Osteocyte (in vitro differentiated cells): ENCODE measurements around the gene MLLT6. TPM values are rescaled to one million over a fixed set of nuclear protein-coding genes. Genes with fewer than 3 reads are reported as not detected.

ENCODE experiments used
- DNase-seq: peaks from one replicate; pipeline ENCODE4 v3.0.0; 2021; ENCODE audit warnings: mixed read lengths; ENCODE audit not compliant: unreplicated experiment; ENCODE audit errors: extremely low spot score
- H3K27ac Mint-ChIP-seq: one replicate; pipeline ENCODE4 v1.8.0; 2021; ENCODE audit warnings: mild to moderate bottlenecking, mixed read lengths; ENCODE audit not compliant: unreplicated experiment
- H3K27me3 Mint-ChIP-seq: one replicate; pipeline ENCODE4 v1.8.0; 2021; ENCODE audit warnings: mixed read lengths; ENCODE audit not compliant: unreplicated experiment
- H3K36me3 Mint-ChIP-seq: one replicate; pipeline ENCODE4 v1.8.0; 2021; ENCODE audit warnings: mixed read lengths; ENCODE audit not compliant: unreplicated experiment
- H3K4me1 Mint-ChIP-seq: one replicate; pipeline ENCODE4 v1.8.0; 2021; ENCODE audit warnings: mixed read lengths; ENCODE audit not compliant: unreplicated experiment
- H3K4me3 Mint-ChIP-seq: one replicate; pipeline ENCODE4 v1.8.0; 2021; ENCODE audit warnings: mild to moderate bottlenecking, moderate library complexity, mixed read lengths; ENCODE audit not compliant: unreplicated experiment
- H3K9me3 Mint-ChIP-seq: one replicate; pipeline ENCODE4 v1.8.0; 2021; ENCODE audit warnings: mixed read lengths; ENCODE audit not compliant: unreplicated experiment
- CTCF ChIP-seq: fragments of 200-600 bp; sonication (generic); IDR thresholded peaks from 2 replicates; pipeline ENCODE4 v1.5.0; 2021; ENCODE audit warnings: antibody characterized with exemption, mild to moderate bottlenecking, moderate library complexity
- total RNA-seq: library from RNA; stranded (reverse); gene quantifications from 2 replicates; pipeline ENCODE4 v1.2.1, GENCODE V29; 2021

The MLLT6 gene
- total RNA-seq, 1 donor from 2014 or later: 107 TPM

DNA sequence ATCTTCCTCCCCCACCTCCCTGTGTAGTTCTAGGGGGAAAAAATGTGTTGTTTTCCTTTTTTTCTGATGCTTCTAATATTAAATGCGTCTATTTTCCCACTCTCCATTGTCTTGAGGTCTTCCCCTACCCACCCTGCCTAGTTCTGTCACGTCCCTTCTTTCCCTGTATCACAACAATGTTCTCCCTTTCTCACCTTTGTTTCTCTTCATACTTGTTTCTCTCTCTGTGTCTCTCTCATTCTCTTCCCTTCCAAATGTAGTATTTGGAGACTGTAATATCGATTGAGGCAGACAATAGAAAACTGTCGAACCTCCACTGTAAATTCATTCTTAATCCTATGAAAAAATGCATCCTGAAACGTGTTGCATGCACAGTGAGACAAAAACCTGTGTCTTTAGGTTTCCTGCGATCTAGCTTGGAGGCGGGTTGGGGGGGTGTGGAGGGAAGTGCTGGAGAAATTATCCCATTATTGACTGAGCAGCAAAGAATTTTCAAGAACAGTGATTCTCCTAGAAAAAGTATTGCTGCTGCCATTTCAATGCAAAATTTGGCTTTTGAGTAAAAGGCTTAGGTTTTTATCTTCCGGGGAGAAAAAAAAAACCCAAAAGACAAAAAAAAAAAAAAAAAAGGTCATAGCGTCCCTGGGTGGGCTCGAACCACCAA, 46.2 kb downstream of the MLLT6 start:
- peaks cover 46% of the 10 kb centered on the region for H3K4me1 Mint-ChIP-seq
- peak overlapping the region; percentile 99 for H3K4me3 Mint-ChIP-seq
- DNase-seq: no peak
- peaks cover 8% of the 10 kb centered on the region for H3K36me3 Mint-ChIP-seq
- no peaks in the 10 kb centered on the region for H3K27me3 Mint-ChIP-seq
- TF ChIP-seq CTCF: no peak
- H3K9me3 Mint-ChIP-seq: no peaks in the 10 kb centered on the region
- H3K27ac Mint-ChIP-seq: peak overlapping the region; percentile 98

- peak overlapping the region; percentile 99 for H3K4me3 Mint-ChIP-seq
- H3K27ac Mint-ChIP-seq: peak overlapping the region; percentile 98
These were observed 46.8 kb downstream of the MLLT6 start for GRCh38 chr17:38751808-38752307.

GRCh38 chr17:38752308-38753070, 47.4 kb downstream of the MLLT6 start, which contains the start of gene PSMB3:
TSS of gene PSMB3 (plus strand) at chr17:38752741. CDS start at chr17:38752827, 86 bp downstream.
- no peak for TF ChIP-seq CTCF
- peaks cover 12% of the 10 kb centered on the region for H3K36me3 Mint-ChIP-seq

More at GRCh38 chr17:38751808-38752307, 46.8 kb downstream of the MLLT6 start:
- Mint-ChIP-seq H3K9me3 (no peaks in the 10 kb centered on the region), H3K4me1 (peaks cover 40% of the 10 kb centered on the region), H3K36me3 (peaks cover 12% of the 10 kb centered on the region), H3K27me3 (no peaks in the 10 kb centered on the region)
- no peak for TF ChIP-seq CTCF
- DNase-seq: peak; percentile 95

GRCh38 chr17:38753071-38753506, 48.0 kb downstream of the MLLT6 start:
- TF ChIP-seq CTCF: no peak
- H3K4me3 Mint-ChIP-seq: peak overlapping the region; percentile 99
- H3K27me3 Mint-ChIP-seq: no peaks in the 10 kb centered on the region
- H3K4me1 Mint-ChIP-seq: peaks cover 40% of the 10 kb centered on the region
- no peak for DNase-seq
- H3K9me3 Mint-ChIP-seq: no peaks in the 10 kb centered on the region
- H3K27ac Mint-ChIP-seq: peak overlapping the region; percentile 98
- H3K36me3 Mint-ChIP-seq: peaks cover 12% of the 10 kb centered on the region

More at GRCh38 chr17:38752308-38753070, 47.4 kb downstream of the MLLT6 start, which contains the start of gene PSMB3:
- Mint-ChIP-seq H3K4me3 (peak within 1 kb of the TSS; percentile 99), H3K27me3 (no peaks in the 10 kb centered on the region), H3K9me3 (no peaks in the 10 kb centered on the region), H3K27ac (peak within 1 kb of the TSS; percentile 98), H3K4me1 (peaks cover 40% of the 10 kb centered on the region)
- peak; percentile 97 for DNase-seq

GRCh38 chr17:38761612-38762011, 56.5 kb downstream of the MLLT6 start:
- peak; percentile 44 for TF ChIP-seq CTCF
- Mint-ChIP-seq H3K27ac (no peak overlapping the region), H3K9me3 (no peaks in the 10 kb centered on the region), H3K4me1 (no peaks in the 10 kb centered on the region), H3K4me3 (no peak overlapping the region), H3K27me3 (no peaks in the 10 kb centered on the region), H3K36me3 (peaks cover 31% of the 10 kb centered on the region)
- no peak for DNase-seq
